Ramos (cell line): ENCODE data around the gene ASAP2.
"Not testable (repeated sequence)": the region's sequence is repeated elsewhere in the genome, so short reads cannot be mapped to it uniquely, and the experiment has no call there.

Experiments
- in situ Hi-C: fragments of 300-500 bp; cut with MboI; formaldehyde crosslinking; loops from one replicate; pipeline ENCODE4 v1.14.3; 2022; ENCODE audit warnings: low sequenced_read_pairs; ENCODE audit not compliant: unreplicated experiment

The ASAP2 gene

DNA sequence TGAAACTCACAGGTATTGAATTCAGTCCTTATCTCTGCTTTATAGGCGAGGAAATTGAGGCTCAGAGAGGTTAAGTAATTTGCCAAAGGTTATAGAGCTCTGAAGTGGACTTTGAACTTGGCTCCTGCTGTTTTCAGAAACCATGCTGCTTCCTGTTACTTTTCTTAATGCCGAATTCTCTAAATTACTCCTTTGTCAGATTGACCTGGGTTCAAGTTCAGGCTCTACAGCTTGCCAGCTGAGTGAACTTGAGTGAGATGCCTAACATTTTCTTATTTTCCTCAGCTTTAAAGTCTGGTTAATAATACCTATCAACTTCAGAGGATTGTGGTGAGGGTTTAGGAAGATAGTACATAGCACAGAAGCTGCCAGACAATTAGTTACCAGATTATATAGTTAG lies 3.4 kb downstream of the ASAP2 start:
- in situ Hi-C loops: no loop called here

DNA sequence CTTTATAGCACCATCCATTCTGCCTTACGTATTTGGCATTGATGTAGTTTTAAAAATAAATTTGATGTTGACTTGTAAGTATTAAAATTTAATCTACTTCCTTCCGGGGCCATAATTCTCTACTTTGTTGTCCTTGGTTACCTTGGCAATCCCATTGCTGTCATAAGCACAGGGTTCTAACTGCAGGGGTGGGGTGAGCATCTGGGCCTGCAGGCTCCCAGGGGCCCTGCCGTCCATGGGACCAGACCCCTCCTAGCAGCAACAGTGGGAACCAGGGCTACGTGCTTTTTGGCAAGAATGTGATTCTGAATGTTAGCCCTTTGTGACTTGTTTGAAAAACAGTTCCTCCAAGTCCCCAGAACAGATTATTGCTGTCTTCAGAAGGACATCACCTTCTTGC lies 4.9 kb downstream of the ASAP2 start:
- in situ Hi-C loops: no loop called here

DNA sequence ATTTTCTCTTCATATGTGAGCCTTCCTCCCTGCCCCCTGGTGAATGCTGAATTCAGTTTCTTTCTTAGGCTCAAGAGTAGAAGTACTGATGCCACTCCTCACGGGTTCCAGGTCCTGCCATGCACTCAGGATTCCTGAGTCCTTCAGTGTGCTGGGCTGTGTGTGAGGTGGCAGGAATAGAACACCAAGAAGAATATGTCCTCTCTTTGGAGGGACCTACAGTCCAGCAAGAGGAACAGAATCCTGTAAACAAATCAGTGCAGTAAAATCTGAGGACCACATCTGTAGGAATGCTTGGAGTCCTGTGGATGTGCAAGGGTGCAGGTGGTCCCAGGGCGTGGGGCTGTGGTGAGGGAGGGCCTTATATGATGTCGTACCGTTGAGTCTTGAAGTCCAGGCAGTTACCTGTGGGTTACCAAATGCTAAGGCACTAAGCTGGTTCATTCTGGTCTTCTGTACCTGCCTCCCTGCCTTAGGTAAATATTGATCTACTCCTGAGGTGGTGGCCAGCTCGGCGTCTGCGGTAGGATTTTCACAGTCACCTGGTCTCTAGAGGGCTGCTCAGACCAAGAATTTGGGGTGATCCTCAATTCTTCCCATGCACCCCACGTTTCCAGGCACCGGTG lies 5.5 kb downstream of the ASAP2 start:
- in situ Hi-C loops: no loop called here

DNA sequence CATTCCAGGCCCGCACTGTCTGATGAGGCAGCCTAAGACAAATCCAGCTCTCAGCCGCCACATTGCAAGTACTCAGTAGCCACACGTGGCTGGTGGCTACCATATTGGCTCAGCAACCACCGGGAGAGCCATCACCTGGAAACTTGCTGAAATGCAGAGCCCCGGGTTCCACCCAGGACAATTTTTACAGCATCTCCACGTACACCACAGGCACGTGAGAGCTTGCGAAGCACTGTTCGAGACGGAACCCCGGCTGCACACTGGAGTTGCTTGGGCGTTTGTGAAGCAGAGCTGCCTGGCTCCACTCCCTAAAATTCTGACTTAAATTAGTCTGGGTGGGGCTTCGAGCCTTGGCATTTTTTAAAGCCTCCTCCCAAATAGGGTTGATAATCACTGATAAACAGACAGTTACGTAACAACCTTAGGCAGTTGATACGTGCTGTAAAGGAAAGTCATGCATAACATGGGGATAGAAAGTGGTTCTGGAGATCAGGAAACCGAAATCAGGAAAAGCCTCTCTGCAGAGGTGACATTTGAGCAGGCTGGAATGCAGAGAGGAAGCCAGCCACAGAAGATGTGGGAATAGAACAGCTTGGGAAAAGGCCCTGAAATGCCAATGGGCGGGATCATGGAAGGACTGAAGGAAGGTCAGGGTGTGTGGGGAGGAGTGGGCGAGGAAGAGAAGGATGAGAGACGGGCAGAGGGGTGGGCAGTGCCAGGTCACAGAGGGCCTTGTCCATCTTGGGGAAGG lies 6.2 kb downstream of the ASAP2 start:
- in situ Hi-C loops: no loop called here

DNA sequence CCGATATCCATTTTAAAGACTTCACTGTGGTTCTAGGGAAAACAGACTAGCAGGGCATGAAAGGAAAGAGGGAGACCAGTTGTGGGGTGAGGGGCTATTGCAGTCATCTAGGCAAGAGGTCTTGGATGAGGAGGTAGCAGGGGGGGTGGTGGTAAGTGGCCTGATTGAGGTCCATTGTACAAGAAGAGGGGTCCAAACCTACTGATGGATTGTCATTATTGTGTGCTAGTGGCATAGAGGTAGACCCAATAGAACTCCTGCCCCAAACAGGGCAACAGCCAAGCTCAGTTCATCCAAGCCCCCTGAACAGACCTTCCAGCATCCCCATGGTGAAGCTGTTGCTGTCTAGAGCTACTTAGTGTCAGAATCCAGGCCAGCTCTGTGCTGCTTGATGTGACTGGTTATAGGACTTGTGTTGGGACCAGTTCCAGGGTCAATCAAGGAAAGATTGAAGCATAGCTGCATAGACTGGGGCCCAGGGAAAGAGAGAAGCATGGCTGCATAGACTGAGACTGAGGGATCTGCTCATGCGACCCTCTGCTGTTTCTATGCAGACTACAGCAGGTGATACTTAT lies 7.0 kb downstream of the ASAP2 start:
- in situ Hi-C loops: no loop called here

DNA sequence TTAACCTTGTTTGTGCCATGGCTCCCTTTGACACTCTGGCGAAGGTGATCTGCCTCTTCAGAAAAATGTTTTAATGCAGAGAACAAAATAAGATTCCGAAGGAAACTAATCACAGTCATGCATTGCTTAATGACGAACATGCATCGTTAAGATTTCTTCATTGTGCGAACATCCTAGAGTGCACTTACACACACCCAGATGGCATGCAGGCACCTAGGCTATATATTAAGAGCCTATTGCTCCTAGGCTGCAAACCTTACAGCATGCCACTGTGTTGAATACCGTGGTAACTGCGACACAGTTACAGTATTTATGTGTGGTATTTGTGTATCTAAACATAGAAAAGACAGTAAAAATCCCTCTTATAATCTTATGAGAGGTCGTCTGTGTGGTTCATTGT lies 8.3 kb downstream of the ASAP2 start:
- in situ Hi-C loops: no loop called here

DNA sequence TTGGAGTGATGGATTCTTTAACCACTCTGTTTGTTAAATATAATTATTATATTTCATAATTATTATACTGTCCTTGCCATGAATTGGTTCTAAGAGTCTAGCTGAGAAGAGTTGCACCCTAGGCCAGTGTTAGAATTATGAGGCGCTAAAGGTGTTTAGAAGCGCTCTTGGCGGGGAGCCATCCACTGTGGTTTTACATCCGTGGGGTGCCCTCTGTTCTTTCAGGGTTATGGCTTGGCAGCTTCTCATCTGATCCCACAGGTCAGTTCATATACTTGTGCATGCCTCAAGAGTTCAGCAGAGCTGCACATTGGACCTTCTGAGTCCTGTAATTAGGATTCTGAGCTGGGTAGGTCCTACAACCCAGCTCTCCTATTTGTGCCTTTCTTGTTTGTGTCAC lies 9.1 kb downstream of the ASAP2 start:
- in situ Hi-C loops: no loop called here

DNA sequence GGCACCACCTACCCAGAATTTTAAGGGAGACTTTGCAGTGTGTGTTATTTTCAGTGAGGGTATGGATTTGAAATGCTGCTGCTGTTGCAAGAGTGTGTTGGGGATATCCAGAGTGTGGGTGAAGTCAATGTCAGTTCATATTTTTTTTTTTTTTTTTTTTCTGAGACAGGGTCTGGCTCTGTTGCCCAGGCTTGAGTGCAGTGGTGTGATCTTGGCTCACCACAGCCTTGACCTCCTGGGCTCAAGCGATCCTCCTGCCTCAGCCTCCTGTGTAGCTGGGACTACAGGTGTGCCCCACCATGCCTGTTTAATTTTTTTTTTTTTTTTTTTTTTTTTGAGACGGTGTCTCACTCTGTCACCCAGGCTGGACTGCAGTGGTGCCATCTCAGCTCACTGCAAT lies 9.5 kb downstream of the ASAP2 start:
- in situ Hi-C loops: not testable (repeated sequence)

DNA sequence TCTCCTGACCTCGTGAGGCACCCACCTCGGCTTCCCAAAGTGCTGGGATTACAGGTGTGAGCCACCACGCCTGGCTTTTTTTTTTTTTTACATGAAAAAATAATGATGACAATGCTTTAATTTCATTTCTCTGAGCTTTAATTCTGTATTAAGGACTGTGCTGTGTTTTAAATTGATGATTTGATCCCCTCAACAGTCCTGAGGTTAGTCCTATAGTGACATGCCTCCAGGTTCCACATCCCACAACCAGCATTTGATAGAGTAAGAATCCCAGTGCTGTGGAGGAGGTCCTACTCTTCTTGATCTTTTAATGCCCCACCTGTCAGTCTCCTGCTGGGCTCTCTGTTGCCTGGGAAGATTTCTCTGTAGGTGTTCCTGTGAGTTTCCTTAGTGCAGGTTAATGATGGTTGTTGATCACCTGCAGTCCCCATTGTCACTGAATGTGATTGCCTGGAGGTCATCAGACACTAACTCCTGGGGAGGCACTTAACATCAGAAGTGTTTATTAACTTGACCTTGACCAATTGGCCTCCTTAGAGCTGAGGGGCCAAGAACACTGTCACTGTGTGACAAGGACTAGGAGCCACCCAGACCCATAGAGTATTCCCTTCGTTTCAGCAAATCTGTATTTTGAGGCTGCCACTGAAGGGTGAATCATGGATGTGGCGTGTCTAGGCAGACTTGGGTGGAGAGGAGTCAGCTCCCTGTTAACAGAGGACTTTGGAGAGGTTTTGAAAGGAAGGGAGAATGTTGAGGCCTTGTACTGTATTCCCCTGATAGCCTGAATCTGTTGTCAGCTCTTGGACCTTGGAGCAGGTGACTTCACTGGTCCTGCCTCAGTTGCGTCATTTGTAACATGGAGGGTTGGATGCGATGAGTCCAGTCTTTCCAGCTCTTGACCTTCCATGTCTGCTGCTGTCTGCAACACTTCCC lies 11.5 kb downstream of the ASAP2 start:
- in situ Hi-C loops: no loop called here

DNA sequence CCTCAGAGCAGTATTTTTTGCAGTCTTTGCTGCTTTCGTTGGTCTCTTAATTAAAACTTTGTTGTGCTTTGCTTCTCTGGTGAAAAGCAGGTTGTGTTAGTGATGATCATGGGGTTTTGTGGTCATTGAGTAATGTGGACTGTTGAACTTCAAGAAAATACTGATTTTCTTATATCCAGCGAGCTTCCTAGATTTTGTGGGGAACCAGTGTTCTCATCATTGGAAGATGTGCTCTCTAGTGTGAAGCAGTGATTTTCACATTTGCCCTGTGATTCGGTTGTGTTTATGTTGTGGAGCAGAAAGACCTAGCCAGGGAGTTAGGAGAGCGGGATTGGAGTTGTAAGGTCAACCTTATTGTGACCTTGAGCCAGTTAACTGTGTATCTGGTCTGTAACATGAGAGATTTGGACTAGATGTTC lies 12.4 kb downstream of the ASAP2 start:
- in situ Hi-C loops: no loop called here

DNA sequence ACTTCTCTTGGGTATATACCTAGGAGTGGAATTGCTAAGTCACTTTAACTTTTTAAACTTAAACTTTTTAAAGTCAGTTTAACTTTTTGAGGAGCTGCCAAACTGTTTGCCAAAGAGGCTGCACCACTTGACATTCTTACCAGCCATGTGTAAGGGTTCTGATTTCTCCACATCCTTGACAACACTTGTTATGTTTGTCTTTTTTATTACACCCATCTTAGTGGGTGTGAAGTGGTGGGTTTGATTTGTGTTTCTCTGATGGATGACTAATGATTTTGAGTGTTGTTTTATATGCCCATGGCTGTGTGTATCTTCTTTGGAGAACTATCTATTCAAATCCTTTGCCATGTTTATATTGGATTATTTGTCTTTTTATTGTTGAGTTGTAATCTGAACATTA lies 13.6 kb downstream of the ASAP2 start:
- in situ Hi-C loops: no loop called here

DNA sequence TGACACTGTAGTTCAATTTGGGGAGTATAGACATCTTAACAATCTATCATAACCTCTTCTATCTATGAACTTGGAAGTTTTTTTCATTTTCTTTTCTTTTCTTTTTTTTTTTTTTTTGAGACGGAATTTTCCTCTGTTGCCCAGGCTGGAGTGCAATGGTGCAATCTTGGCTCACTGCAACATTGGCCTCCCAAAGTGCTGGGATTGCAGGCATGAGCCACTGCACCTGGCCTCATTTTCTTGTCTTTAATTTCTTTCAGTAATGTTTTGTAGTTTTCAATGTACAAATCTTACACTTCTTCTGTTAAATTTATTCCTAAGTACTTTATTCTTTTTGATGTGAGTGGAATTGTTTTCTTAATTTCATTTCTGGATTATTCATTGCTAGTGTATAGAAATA lies 14.6 kb downstream of the ASAP2 start:
- in situ Hi-C loops: no loop called here

DNA sequence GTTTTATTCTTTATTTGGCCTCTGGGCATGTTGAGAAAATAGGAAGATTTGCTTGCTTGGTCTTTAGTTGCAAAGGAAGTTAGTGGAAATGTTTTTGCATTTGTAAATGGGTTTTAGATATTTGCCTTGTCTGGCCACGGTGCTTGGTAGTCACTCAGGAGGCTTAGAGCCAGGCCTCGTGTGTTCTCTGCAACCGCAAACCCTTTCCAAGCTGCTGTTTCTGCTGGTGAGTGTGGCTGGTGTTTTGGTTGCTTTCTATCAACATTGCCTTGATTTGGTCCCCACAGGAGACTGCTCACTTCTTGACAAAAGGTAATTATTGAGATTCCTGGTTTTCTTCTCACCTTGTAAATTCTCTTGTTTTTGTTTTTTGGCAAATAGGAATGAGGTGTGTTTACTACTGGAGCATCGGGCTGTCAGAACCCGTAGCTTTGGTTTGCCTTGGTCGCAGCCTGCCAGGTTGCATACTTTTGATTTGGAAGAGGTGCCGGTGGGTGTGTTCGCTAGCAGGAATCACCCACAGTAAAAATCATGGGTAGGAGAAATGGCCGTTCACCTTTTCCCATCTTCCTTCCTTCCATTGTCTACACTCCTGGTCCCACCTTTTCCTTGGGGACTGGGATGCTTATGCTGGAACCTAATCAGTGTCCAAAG lies 15.8 kb downstream of the ASAP2 start:
- in situ Hi-C loops: no loop called here

DNA sequence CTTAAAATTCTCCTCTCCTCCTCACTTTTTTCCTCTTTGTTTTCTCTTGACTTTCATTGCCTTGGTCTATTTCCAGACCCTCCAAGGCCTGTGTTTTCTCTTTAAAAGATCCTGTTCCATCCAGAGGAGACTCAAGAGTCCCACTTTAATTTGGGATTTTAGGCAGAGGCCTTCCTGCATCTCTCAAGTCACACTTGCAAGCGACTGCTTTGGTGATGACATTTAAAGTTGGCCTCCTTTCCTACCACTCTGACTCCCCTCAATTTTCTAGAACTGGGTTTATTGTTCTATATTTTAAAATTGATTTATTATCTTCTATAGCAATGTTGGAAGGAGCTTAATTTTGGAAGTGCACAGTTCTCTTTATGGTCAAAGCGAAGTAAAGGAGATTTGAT lies 16.3 kb downstream of the ASAP2 start:
- in situ Hi-C loops: no loop called here

DNA sequence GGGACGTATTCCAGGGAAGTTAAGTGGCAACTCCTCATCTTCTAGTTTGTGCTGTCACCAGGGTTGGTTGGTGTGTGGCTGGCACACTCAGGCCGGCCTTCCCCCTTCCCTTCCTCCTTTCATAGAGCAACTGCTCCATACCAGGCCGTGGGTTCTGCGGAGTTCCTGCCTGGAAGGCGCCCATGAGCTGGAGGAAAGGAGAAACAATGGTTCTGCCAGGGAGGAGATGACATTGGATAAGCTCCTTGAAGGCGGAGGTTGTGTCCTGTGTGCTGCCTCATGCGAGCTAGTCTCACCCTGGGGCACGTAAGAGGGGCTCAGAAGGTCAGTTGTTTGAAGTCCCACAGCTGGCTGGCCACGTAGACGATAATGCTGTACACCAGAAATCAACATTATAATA lies 19.2 kb downstream of the ASAP2 start:
- in situ Hi-C loops: no loop called here

DNA sequence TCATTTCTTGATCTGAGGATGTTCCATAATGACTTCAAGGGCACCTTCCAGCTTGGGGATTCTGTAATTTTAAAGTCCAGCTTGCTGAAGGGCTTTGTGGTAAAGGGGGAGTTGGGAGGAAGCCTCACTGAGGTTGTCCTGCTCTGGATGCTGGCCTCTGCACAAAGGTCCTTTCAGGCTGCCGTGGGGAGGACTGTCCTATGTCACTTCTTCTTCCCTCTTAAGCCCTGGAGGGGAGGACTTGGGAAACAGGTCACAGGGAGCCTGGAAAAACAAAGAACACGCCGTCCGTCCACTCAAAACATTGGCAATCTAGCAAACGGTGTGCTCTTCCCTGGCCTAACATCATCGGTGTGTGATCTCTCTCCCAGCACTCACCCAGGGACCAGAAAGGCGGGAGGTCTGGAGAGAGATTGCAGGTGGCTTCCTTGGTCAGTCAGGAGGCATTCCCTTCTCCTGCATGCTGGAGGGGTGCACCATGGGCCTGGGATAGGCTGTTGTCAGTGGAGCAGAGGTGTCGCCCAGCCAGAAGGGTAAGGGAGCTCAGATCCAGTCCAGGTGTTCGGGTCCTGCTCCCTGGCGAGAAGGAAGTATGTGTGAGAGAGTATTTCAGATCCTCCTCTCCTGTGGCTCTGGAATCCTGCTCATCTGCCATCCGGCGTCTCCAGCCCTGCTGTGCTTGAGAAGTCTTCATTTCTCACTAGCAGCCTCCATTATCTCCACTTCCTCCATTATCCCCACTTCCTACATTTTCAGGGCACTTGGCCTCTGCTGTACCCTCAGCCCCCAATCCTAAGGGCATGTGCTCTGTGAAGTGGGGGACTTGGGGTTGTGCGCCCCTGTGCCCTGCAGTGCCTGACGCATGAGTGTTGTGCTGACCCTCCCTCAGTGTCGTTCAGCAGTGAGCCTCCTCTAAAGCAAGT lies 20.1 kb downstream of the ASAP2 start:
- in situ Hi-C loops: no loop called here

DNA sequence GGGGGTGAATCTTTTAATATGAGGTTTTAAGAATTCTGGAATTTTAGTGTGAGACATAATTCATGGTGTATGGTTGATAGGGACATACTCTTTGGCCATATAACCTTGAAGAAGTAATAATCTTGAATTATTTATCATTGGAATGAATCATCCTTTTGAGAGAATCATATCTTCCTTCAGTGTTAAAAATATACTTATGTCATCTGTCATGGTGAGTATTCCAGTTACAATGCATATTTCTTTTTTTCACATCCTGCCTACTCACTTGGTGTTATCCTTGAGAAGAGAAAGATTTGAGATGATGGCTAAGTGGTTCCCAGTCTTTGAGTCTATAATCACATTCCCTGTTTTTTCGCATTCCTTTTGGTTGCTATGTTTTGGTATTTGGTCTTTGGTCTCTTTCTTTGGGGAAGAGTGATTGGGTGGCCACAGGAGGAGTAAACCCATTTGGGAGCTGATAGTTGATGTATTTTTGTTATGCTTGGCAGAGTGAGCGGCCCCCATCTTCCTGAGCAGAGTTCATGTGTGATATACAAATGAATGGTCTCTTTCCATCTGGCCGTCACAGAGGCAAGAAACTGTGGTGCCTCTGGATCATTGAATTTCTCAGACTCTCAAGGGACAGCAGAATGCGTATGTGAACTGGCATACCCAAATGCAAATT lies 21.6 kb downstream of the ASAP2 start:
- in situ Hi-C loops: no loop called here

DNA sequence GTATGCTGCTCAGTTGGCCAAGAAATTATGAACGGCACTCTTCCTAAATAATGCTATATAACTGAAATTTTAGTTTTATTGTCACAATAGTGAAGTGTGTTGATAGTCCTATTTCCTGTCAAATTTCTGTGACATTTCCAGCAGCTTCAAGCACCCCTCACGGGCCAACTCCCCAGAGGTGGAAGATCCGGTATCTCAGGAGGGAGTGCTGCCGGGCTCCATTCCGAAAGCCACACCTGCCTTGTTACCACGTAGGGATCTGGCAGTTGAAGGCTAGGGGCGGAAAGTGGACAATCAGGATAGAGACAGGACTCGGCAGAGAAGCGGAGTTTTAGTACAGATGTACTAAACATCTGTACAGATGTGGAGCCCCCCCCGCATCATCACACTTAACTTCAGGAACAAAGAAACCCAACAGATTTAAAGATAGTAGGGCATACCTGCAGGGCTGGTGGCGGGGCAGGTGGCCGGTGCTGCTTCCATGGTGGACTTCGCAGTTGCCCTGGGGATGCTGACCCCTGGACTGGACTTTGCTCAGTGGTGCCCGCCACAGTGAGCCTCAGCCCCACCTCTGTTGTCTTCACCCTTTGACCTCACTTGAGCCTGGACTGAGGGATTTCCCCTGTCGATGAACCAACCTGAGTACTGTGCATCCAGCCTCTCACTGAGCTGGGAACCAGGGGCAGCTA lies 22.3 kb downstream of the ASAP2 start:
- in situ Hi-C loops: no loop called here
